Prostate gland (tissue), 2 donors: Measurements from ENCODE around the gene SAXO1.

Experiments
- CTCF ChIP-seq, 4 experiments: fragments of 200-600 bp in 2 of 4; fragments of 450-650 bp in 2 of 4; sonication (generic) in 2 of 4; IDR thresholded peaks; 1 replicate in 3 of 4; 2 replicates in 1 of 4; pipeline ENCODE4 v1.5.1; 2016 to 2019; ENCODE audit warnings: antibody characterized with exemption in 4 of 4, mild to moderate bottlenecking in 2 of 4, moderate library complexity in 2 of 4
- POLR2A ChIP-seq: fragments of 450-650 bp; IDR thresholded peaks from one replicate; pipeline ENCODE4 v1.6.1; 2016; ENCODE audit warnings: antibody characterized with exemption, mild to moderate bottlenecking

GRCh38 chr9:18928711-18929110 lies 104.3 kb downstream of the SAXO1 start:
- no peak for TF ChIP-seq CTCF (IDR thresholded peaks at IDR 0.05)
- TF ChIP-seq POLR2A, result no peak
